GM19467 (cell line): Measurements from ENCODE around the gene TRPM4.
"Not testable (repeated sequence)": the region's sequence is repeated elsewhere in the genome, so short reads cannot be mapped to it uniquely, and the experiment has no call there.

ENCODE experiments used
- ATAC-seq: cut with Tn5 transposase; IDR thresholded peaks from one replicate; pipeline ENCODE4 v1.9.1; 2021; ENCODE audit warnings: mild to moderate bottlenecking, moderate library complexity; ENCODE audit not compliant: unreplicated experiment

Gene TRPM4

DNA sequence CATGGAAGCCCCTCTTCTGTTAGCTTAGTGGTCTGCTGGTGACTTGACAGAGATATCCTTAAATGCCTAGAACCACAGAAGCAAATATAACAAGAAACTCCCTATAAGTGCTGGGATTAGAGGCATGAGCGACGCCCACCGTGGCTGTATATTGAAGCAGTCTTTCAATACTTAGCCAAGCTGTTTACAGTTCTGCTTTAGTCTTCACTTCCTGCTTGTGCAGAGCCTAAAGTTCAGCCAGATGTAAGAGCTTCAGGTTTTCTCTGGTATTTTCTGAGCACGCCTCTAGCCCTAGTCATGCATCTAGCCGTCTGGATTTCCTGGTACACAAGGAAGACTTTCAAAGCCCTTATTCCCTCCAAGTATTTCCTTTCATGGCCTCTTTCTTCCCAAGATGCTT, 28.5 kb downstream of the TRPM4 start:
- ATAC-seq: no peak

DNA sequence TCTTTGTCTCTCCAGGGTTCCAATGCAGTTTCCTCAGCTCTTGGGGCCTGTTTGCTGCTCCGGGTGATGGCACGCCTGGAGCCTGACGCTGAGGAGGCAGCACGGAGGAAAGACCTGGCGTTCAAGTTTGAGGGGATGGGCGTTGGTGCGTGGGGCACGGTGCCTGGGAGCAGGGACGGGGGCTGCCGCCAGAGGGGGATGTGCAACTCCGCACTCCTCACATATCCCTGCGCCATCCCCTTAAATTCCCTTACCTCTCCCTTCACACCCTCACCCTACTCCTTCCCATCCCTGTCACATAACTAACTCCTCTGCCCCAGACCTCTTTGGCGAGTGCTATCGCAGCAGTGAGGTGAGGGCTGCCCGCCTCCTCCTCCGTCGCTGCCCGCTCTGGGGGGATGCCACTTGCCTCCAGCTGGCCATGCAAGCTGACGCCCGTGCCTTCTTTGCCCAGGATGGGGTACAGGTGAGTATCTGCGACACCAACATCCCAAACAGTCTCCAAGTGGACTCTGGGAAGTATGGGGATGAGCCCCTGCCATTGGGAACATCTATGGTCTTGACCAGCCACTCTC, 31.1 kb downstream of the TRPM4 start:
- no peak for ATAC-seq

DNA sequence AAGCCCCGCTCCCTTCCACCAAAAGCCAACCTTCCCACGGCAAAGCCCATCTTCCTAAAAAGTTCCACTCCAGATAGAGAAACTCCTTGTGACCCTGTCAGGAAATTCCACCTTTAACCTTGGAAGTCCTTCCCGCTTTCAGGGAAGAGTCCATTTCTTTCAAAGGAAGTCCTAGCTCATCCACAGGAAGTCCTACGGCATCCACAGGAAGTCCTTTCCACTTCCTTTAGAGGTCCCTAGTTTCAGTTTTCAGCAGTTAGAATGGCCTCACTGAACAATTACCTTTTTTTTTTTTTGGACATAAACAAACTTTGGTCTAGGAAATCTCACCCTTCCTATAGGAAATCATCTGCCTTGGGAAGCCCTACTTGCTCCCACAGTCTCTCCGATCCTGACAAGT, 31.7 kb downstream of the TRPM4 start:
- no peak for ATAC-seq

DNA sequence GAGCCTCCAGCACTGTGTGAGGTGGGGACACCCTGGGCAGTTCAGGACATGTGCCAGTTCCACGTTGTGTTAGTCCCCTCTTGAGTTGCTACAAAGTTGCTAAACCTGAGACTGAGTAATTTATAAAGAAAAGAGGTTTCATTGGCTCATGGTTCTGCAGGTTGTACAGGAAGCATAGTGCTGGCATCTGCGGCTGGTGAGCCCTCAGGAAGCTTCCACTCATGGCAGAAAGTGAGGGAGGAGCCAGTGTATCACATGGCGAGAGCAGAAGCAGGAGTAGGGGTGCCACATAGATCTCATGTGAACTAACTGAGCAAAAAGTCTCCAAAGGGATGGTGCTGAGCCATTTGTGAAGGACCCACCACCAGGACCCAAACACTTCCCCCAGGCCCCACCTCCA, 33.2 kb downstream of the TRPM4 start:
- no peak for ATAC-seq

DNA sequence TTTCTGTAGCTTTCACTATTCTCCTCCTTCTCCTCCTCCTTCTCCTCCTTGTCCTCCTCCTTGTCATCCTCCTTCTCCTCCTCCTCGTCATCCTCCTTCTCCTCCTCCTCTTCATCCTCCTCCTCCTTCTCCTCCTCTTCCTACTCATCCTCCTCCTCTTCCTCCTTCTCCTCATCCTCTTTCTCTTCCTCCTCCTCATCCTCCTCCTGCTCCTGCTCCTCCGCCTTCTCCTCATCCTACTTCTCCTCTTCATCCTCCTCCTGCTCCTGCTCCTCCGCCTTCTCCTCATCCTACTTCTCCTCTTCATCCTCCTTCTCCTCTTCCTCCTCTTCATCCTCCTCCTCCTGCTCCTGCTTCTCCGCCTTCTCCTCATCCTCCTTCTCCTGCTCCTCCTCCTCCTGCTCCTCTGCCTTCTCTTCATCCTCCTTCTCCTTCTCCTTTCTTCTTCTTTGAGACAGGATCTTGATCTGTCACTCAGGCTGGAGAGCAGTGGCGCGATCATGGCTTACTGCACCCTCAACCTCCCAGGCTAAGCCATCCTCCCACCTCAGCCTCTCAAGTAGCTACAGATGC, 36.3 kb downstream of the TRPM4 start:
- ATAC-seq: no peak

DNA sequence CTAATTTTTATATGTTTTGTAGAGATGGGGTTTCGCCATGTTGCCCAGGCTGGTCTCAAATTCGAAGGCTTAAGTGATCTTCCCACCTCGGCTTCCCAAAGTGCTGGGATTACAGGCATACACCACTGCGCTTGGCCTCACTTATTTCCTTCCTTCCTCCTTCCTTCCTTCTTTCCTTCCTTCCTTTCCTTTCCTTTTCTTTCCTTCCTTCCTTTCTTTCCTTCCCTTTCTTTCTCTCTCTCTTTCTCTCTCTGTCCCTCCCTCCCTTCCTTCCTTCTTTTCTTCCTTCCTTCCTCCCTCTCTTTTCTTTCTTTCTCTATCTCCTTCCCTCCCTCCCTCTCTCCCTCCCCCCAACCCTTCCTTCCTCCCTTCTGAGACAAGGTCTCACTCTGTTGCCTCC, 36.8 kb downstream of the TRPM4 start:
- no peak for ATAC-seq

DNA sequence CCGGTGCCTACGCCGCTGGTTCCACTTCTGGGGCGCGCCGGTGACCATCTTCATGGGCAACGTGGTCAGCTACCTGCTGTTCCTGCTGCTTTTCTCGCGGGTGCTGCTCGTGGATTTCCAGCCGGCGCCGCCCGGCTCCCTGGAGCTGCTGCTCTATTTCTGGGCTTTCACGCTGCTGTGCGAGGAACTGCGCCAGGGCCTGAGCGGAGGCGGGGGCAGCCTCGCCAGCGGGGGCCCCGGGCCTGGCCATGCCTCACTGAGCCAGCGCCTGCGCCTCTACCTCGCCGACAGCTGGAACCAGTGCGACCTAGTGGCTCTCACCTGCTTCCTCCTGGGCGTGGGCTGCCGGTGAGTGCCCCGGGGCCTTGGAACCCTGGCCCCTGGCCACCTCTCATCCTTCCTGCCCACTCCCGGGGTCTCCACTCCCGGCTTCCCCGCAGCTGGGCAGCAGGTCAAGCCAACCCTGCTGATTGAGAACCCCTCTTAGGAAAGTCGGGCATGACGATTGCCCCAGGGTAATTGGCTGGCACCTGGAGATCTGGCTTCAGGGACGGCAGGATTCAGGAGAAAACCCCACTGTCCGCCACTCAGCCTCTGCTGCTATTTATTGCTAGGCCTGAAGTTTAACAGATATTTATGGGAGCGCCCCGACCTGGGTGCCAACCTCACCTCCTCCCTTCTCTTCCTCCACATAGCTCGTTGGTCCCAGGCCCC, 39.1 kb downstream of the TRPM4 start:
- no peak for ATAC-seq

DNA sequence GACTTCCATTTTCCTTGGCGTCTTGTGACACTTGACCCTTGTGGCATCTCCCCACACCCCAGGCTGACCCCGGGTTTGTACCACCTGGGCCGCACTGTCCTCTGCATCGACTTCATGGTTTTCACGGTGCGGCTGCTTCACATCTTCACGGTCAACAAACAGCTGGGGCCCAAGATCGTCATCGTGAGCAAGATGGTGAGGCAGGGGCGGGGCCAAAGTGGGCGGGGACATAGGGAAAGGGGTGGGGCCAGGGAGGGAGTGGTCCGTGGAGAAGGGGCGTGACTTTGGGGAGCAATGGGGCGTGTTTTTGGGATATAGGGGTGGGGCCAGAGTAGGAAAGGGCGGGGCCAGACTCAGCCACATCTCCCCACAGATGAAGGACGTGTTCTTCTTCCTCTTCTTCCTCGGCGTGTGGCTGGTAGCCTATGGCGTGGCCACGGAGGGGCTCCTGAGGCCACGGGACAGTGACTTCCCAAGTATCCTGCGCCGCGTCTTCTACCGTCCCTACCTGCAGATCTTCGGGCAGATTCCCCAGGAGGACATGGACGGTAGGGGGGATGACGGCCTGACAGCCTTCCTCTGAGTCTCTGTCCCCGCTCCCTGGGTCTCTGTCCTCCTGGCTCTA, 42.8 kb downstream of the TRPM4 start:
- no peak for ATAC-seq

DNA sequence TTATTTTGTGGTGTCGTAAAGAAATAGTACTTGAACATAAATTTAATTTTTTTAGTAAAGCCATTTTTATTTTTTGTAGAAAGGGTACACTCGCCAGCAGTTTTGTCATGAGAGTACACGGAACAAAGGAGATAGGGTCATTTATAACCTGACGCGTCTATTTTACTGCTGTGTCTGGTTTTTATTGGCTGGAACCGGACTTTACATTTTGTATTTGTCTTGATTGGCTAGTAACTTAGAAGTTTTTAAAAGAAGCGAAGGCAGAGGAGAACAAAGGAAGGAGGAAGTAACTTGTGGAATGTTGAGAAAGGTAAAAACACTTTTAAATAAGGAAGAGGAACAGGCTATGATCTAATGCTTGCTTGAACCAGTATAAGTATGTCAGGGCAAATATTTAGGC, 43.5 kb downstream of the TRPM4 start:
- no peak for ATAC-seq

DNA sequence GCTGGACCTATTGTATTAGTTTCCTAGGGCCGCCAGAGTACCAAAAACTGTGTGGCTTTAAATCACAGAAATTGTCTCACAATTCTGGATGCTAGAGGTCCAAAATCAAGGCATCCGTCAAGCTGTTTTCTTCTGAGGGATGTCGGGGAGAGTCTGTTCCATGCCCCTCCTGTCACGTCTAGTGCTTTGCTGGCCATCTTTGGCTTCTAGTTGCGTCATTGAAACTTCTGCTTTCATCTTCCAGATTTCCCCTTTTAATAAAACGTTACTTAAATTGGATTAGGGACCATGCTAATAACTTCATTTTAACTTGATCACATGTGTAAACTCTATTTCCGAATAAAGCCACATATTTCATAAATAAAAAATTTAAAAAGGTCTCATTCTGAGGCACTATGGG, 47.5 kb downstream of the TRPM4 start:
- ATAC-seq: no peak

DNA sequence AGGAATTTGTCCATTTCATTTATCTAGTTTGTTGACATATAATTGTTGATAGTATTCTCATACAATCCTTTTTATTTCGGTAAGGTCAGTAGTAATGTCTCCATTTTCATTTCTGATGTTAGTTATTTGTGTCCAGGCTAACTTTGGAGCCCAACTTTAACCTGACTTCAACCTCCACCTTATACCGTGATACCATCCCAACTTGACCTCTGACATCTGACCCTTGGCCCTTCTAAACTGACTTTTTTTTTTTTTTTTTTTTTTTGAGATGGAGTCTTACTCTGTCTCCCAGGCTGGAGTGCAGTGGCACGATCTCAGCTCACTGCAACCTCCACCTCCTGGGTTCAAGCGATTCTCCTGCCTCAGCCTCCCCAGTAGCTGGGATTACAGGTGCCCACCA, 51.9 kb downstream of the TRPM4 start:
- ATAC-seq: not testable (repeated sequence)

DNA sequence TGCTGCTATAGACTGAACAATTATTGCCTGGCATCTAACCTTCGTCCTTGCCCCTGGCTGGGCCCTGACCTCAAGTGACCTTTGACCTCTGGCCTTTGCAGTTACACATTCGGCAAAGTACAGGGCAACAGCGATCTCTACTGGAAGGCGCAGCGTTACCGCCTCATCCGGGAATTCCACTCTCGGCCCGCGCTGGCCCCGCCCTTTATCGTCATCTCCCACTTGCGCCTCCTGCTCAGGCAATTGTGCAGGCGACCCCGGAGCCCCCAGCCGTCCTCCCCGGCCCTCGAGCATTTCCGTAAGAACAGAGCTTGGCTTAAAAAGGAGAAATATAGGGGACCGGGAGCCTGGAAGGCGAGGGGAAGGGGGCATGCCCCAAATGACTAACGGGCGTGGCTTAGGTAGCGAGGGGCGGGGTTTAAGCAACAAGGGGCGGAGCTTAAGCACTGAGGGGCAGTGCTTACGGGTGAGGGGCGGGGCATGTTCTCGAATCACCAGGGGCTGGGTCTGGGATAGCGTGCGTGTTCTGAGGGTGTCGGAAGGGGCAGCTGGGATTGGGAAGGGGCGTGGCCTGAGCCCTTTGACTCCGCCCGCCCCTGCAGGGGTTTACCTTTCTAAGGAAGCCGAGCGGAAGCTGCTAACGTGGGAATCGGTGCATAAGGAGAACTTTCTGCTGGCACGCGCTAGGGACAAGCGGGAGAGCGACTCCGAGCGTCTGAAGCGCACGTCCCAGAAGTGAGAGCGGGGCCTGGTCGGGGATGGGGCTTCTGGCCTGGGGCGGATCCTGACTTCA, 52.7 kb downstream of the TRPM4 start:
- no peak for ATAC-seq

DNA sequence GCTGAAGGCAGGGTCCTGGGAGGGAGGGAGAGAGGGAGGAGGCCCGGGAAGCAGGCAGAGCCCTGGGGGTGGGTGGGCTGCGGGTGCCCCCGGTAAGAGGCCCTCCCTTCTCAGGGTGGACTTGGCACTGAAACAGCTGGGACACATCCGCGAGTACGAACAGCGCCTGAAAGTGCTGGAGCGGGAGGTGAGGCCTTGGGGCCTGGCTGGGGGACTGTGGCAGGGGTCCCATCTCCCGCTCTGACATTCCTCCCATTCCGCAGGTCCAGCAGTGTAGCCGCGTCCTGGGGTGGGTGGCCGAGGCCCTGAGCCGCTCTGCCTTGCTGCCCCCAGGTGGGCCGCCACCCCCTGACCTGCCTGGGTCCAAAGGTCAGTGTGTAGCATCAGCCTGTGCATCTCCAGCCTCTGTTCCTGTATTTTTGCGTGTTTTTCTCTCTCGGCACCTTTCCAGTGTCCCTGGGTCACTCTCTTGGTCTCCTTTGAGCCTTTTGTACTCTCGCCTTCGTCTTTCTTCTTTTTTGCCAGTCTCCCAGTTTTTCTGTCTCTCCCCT, 53.4 kb downstream of the TRPM4 start:
- no peak for ATAC-seq

DNA sequence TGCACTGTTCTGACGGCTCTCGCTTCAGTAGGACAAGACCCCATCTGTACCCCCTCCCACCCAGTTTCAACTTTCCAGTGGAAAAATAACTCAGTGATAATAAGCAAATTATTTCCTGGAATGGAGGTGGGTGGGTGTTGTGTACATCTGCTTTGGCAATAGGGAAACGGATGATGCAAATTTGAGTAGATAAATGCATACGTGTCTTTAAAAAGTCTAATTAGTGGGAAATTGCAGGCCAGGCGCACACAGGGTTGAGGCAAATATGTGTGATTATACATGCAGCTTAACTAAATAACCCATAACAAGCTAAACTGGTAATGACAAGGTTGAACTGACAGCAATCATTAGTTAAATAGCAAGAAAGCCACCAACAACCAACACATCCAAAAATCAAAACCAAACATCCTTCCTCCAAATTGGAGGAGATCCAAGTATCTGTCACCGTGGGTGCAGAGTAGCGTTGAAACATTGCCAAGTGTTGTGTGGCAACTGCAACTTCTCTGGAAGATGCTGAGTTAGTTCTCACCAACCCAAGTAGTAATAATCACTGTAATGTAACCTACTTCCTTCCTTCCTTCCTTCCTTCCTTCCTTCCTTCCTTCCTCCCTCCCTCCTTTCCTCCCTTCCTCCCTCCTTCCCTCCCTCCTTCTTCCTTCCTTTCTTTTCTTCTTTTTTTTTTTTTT, 54.6 kb downstream of the TRPM4 start:
- no peak for ATAC-seq

DNA sequence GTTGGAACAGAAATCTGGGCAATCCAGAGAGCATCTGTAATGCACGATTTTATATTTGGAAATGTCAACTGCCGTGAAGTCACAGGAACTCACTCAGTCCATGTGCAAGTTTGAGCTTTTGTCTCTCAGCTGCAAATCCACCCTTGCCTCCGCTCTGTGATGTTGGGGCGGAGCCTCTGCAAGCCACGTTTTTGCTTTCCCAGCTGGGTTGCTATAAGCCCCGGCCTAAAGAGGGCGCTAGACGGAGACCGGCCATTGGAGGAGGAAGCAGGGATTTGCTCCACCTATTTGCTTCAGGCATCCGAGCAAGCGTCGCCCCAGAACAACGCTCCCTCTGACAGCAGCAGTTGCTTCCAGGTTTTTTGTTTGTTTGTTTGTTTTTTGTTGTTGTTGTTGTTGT, 56.2 kb downstream of the TRPM4 start:
- no peak for ATAC-seq

DNA sequence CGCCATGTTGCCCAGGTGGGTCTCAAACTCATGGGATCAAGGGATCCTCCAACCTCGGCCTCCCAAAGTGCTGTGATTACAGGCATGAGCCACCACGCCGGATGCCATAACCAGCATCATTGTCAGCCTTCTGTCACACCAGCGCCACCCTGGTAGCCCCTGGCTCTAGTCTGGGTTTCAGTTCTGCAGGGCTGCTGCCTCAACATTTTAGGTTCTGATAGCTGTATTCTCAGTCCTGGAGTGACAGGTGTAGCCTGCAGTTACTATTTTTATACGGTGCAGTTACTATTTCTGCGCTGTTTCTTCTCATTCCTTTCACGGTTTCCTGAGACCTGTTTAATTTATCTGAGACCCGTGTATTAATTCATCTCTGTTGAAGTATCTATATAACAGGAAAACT, 57.1 kb downstream of the TRPM4 start:
- no peak for ATAC-seq

DNA sequence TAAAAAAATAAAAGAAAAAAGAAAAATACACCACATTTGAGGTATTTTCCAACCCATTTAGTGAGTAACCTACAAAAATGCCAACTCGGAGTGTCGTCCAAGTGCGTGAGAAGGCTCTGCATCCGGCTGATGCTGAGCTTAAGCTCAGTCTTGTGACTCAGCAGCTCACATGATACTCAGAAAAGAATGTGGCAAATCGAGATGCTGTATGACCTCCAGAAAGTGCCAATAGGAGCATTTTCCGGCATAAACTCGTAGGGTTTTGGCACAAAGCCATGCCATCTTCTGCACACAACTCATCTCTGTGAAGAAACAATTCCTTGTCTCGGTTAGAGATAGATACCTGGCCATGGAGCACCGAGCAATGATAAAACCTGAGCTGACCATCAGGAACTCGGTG, 58.5 kb downstream of the TRPM4 start:
- no peak for ATAC-seq

DNA sequence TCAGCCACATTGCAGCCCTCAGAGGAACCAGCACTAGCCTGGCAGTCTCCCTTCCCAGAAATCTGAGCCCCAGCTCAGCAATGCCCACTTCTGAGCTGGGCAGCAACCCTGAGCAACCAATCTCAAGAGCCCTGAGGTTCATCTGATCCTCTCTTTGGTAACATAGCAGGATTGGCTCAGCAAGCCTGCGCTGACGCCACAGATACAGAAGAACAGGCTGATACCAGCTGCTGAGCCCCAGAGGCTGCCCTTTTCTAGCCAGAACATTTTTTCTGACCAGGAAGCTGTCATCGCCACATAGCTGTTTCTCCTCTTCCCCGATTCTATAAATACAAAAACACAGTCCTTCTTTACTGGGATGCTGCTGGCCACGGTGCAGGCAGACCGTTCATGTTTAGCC, 59.8 kb downstream of the TRPM4 start:
- no peak for ATAC-seq

DNA sequence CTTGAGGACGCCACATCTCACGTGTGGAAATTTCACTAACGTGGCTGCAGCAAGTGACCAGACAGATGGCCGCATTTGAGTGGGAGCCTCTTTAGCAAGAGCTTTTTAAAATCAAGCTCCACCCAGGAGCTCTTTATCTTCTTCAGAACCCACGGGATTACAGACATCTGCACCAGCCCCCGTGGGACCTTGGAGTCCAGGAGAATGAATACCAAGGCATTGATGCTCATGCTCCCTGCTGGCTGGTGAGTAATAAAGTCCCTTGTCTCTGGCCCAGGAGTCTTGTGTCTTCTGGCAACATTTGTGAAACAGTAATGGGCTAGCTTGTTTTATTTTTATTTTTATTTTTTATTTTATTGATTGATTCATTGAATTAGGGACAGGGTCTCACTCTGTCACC, 64.4 kb downstream of the TRPM4 start:
- no peak for ATAC-seq

DNA sequence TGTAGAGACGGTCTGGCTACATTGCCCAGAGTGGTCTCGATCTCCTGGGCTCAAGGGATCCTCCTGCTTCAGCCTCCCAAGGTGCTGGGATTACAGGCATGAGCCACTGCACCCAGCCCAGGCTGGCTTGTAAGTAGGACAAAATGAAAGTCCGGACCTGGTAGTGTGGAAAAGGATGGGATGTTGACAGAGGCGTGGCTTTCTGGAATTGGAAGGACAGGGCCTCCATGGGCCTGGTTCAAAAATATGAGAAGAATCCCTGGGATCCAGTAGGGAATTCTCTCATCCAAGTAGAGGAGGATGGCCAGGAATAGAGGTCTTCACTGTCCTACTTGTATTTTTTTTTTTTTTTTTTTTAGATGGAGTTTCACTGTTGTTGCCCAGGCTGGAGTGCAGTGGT, 64.9 kb downstream of the TRPM4 start:
- no peak for ATAC-seq

DNA sequence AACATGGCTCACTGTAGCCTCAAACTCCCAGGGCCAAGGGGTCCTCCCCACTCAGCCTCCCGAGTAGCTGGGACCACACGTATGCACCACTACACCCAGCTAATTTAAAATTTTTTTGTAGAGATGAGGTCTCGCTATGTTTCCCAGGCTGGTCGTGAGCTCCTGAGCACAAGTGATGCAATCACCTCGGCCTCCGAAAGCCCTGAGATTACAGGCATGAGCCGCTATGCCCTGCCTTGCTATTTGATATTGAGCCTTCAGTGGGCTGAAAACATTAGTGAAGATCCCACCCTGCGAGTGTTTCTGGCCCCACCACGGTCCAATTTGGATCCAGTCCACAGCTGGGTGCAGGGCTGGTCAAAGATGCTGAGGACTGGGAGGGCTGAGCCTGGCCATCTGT, 65.9 kb downstream of the TRPM4 start:
- no peak for ATAC-seq
